GM18520 (cell line): Measurements from ENCODE around the gene UBE3B.
"Not testable (repeated sequence)": the region's sequence is repeated elsewhere in the genome, so short reads cannot be mapped to it uniquely, and the experiment has no call there.

ENCODE experiments used
- ATAC-seq: cut with Tn5 transposase; IDR thresholded peaks from one replicate; pipeline ENCODE4 v1.9.1; 2021; ENCODE audit not compliant: unreplicated experiment

The UBE3B gene

DNA sequence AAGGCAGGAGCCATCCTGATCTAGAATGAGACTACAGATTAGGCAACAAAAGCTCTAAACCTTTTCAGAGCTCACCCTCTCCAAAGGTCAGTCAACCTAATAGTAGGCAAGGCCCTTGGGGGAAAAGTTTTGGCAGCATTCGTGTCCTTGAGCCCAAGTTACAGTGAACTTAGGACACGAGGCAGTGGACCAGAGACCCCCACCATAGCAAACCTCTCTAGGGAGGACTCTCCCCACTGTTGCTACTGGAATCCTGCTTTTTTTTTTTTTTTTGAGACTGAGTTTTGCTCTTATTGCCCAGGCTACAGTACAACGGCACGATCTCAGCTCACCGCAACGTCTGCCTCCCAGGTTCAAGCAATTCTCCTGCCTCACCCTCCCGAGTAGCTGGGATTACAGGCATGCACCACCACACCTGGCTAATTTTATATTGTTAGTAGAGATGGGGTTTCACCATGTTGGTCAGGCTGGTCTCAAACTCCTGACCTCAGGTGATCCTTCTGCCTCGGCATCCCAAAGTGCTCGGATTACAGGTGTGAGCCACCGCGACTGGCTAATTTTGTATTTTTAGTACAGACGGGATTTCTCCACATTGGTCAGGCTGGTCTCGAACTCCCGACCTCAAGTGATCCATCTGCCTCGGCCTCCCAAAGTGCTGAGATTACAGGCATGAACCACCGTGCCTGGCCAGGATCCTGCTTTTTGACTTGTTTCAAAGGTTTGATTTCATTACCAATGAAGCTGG lies 3.7 kb upstream of the UBE3B start:
- ATAC-seq = not testable (repeated sequence)

DNA sequence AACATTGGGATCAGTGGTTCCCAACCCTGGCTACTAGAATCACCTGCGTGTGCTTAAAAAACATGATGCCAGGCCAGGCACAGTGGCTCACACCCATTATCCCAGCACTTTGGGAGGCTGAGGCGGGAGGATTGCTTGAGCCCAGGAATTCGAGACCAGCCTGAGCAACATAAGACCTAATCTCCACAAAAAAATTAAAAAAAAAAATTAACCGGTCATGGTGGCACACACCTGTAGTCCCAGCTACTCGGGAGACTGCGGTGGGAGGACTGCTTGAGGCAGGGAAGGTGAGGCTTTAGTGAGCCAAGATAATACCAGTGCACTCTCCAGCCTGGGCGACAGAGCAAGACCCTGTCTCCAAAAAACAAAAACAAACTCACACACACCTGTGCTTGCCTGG lies 2.3 kb upstream of the UBE3B start:
- ATAC-seq = no peak

DNA sequence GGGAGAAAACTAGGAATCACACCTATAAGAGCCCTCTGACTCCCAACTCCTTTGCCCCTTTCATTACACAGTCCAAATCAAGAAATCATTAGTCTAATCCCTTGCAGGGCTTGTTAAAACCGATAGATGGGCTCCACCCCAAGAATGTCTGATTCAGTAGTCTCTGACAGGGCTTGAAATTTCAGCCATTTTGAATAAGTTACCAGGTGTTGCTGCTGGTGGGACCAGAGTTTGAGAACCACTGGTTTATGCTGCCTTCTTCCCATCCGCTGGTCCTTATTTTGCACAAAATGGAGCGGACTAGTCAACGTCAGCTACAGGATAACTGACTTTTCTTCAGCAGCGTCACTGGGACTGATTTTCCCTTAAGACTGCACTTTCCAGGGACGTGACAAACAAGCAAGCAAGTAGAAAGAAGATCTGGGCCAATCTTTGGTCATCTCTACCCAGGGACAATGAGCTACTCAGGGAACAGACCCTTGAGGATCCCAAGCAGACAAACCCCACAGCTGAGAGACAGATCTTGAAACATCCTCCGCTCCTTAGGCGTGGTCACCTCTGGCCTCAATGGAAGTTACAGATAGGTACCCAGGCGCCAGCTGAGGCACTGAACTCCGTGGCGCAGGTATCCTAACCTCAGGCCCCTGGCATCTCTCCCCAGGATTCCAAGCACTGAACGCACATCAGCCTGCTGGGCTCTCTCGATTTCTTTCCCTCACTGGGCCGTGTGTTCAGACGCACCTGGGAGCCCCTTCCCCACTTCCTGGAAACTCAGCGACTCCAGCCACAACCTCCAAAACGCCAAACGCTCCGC lies 1.2 kb upstream of the UBE3B start:
- ATAC-seq = no peak

DNA sequence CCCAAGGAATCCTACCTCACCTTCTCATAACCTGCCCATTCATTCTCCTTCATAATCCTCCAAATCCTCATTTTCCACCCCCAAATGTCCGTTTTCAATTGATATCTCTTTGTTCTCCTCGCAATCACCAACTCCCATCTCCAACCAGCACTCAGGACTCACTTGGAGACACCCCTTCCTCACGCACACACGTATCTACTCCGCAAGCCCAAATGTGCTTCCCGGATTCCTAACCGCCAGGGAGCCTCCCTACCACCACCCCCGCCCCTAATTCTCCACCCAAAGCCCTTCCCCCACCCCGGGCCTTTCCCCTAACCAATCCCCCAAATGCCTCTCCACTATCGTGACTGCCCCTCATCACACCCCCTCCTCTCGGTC lies 638 bp upstream of the UBE3B start:
- no peak for ATAC-seq

DNA sequence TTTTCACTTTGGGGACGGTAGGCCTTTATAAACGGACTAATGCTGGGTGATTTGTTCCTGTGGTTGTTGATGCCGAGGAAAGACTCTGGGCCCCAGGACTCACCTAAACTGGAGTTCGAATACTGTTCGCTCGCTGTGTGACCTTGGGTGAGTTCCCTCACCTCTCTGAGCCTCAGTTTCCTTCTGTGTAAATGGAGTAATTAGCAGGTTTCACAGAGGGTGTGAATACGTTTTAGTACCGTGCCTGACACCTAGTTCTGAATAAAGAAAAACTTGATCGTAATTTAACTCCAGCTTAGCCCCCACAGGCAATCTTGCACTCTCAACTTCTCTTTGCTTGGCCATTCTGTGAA lies 505 bp downstream of the UBE3B start:
- no peak for ATAC-seq

DNA sequence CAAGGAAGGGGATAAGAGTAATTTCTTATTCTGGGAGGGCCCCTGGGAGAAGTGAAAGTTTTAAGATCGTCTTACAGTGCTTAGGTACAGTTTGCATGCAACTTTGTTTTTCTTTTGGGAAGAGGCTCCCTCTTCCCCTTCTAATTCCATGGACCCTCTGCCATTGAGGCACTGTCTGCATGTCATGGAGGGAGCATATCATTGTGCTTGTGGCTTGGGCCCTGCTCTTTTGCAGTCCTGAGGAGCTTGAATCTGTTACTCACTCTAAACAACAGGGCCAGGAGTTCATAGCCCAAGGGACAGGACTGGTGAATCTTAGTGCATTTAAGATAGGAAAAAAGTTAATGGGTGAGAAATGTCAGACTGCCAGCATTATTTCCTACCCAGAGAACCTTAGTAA lies 2.3 kb downstream of the UBE3B start:
- ATAC-seq = no peak

DNA sequence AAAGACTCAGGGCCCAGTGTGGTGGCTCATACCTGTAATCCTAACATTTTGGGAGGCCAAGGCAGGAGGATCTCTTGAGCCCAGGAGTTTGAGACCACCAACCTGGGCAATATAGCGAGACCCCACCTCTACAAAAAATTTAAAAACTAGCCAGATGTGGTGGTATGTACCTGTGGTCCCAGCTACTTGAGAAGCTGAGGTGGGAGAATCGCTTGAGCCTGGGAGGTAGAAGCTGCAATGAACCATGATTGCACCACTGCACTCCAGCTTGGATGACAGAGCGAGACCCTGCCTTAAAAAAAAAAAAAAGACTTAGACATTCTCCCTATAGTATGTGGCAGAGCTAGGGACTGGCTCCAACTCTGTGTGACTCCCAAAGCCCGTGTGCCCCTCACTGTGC lies 2.9 kb downstream of the UBE3B start:
- no peak for ATAC-seq

DNA sequence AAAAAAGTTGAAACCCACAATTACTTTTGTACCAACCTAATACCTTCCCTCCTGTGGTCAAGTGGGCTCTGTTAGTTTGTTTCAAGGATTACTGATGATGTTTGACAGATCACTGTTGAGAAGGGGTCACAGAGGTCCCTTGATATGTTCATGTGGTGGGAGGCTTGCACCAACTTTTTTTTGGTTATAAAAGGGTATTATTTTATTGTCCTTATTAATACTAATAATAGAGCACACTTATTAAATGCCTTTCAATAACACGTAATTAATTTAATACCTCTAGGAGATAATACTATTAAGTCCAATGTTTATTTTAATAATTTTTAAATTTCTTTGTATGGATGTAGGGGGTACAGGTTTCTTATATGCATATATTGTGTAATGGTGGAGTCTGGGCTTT lies 4.4 kb downstream of the UBE3B start:
- no peak for ATAC-seq

DNA sequence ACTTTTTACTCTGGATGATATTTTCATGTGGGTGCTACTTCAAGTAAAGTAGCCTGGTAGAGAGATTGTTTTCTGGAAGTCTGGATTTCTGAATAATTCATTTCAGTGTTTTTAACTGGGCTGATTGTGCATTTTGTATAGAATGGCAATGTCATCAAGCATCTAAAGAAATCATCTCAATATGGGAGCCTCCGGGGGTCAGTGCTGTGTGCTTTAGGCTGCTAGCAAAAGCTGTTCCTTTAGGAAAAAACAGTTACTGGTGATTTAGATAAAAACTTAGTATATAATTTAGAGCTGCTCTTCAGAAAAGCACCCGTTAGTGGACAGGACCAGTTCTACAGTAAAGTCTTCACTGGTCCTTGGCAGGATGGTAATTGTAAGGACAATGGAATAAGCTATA lies 5.1 kb downstream of the UBE3B start:
- ATAC-seq = no peak

DNA sequence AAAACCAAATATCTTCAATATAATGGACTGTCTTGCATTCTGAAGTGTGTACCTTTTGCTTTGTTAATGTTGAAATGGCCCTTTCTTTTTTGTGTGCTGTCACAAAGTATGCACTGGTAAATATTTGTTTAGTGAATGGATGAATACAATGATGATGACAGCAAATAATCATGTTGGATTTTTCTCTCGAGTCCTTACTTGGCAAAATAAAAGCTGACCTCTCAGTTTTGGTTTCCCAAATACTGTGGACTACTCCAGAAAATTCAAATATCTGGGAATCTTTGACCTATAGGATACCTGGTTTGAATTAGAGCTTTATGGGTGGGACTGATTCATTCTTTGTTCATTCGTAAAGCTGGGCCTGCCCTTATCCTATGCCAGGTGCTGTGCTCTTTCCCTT lies 5.5 kb downstream of the UBE3B start:
- ATAC-seq = no peak

DNA sequence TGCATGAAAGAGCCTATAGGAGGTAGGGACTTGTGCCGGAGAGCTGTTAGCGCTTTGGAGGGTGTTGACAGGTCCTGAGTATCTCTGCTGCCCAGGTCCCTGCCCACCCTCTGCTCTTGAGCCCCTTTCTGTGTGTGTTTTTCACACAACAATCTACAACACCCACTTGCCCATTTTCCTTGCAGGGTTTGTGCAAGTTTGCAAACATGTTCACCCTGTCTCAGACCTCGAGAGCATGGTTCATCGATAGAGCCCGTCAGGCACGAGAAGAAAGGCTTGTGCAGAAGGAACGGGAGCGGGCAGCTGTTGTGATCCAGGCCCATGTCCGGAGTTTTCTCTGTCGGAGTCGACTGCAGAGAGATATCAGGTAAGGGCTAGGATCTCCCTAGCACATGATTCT lies 5.9 kb downstream of the UBE3B start:
- ATAC-seq = no peak

DNA sequence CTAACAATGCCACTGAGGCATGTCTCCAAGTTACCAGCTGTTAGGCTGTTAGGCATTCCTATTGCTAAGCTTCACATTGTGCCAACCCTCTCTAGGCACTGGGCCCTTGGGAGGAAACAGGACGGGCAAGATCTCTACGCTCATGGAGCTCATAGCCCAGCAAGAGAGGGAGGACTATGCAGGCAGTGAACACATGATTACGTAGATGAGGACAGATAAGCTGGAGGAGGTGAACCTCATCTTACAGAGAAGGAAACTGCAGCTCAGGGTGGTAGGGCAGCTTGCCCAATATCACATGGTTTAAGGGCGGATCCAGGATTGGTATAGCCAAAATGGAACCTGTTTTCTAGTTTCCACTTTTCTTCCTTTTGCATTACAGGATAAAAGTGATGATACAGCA lies 7.8 kb downstream of the UBE3B start:
- ATAC-seq = no peak

DNA sequence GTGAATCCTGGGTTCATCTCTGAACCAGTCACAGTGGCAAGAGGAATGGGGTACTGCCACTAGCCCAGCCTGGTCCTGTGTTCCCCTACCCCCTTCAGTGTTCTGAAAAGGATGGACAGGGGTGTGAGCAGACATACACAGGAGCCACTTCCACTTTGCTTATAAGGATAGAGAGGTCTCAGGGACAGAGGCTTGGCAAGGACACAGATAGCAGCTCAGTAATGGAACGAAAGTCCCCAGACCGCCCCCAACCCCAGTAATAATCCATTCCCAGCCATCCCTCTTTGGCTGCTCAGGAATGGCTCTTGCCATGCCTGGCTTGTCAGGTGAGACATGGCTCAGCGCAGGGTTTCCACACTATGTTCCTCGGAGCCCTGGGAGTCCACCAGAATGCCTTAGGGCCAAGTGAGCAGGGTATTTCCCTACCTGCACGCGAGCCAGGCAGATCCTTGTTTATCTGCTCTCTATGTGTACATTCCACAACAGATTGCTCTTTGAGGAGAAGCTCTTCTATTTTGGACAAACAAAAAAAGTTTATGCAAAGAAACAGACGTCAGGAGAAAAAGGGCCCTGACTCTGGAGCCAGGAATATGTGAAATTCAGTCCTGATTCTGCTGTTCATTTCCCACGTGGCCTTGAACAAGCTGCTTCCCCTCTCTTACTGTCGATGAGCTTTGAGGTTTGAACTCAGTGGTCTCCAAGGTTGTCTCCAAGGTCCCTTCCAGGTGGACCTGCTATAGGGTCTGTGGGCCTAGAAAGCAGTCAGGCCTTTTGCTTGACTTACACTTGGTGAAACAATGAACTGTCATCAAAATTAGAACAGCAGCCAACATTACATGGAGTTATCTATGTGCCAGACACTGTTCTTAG lies 10.0 kb downstream of the UBE3B start:
- ATAC-seq = no peak

DNA sequence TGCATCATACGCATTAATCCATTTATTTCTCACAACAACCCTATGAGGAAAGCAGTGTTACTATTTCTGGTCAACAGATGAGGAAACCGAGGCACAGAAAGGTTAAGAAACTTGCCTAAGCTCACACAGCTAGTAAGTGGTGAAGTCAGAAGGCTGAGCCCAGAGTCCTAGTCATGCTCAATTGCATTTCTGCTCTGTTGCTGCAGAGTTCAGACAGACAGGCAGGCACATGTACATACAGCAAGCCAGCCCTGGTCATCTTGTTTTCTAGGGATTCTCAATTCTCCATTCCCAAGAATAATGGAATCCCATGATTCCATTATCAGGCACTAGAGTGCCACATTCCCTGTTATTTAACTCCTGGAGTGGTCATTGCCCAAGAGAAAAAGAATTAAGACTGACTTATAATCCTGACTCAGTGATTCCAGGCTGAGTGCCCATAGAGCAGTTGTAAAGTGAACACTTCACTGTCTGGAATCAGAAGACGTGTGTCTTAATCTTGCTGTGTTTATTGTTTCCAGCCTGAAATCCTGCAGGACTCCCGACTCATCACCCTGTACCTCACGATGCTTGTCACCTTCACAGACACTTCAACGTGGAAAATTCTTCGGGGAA lies 10.7 kb downstream of the UBE3B start:
- ATAC-seq = no peak

DNA sequence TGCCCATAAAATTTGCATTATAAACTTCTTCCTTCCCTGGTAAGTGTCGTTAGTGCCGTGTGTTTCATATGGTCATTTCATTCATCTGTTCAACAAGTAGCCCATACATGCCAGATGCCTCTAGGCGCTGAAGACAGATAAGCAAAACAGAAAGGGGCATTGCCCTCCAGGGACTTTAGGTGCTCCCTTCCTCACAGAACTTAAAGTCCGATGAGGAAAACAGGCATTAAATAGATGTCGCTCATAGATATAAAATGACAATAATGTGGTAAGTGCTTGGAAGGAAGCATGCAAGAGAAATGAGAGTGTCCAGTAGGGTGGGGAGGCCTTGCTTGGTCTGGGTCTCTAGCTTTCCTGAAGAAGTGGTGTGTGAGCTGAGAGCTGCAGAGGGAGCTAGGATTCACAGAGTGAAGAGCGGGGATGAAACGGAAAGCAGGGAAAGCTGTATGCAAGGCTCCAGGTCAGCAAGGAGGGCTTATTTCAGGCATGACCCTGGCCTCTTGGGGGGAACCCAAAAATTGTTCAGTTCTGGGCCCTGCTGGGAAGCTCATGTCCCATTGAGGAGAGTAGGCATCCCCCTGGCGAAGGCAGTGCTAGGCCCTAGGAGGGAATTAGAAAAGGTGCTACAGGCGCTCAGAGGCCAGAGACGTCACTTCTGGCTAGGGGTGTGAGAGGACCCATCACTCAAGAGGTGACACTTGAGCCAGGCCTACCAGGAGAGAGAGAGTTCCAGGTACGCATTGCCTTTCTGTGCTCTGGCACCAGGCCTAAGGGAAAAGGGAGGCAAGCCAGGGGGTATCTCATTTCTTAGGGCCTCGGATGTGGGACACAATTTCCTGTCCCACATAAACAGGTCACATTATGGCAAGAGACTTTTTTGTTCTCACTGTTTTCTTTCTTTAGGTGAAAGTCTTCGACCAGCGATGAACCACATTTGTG lies 11.9 kb downstream of the UBE3B start:
- no peak for ATAC-seq

DNA sequence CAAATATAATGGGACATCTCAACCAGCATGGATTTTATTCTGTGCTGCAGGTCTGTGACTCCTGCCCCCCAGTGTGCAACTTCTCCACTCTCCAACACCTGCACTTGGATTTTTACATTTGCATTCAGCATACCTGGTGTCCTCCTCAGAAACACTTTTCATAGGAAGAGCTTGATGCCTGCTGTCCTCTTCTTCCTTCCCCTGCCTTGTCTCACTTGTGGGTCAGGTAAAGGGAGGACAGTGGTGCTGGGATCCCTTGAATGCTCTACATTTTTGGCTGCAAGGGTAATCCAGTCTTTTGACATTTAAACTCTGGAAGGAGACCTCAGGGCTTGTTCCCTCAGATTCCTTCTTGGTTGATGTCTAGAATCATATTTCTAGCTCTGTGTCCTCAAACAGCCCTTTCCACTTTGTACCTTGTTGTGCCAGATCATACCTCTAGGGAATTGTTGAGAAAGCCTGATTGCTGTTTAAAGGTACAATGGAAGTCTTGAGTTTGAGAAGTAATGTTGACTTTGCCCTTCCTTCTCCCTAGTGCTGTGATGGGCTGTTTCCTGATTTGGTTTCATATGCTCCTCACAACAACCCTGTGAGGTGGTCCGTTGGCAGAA lies 12.6 kb downstream of the UBE3B start:
- ATAC-seq = no peak

DNA sequence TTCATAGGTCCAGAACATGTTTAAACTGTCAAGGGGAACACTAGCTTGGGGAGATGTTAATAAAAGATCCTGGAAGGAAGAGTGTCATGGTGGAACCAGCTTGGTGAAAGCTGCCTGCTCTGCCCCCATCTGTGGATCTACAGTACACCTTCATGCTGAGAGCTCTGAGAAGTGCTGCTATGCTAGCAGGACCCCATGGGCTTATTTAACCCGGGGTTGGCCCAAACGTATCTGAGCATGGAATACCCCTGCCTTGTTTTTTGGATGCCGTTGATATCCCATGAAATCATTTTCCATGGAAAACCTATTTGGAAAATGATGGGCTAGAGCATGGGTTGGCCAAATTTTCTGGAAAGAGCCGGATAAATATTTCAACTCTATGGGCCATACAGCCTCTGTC lies 14.2 kb downstream of the UBE3B start:
- ATAC-seq = no peak

DNA sequence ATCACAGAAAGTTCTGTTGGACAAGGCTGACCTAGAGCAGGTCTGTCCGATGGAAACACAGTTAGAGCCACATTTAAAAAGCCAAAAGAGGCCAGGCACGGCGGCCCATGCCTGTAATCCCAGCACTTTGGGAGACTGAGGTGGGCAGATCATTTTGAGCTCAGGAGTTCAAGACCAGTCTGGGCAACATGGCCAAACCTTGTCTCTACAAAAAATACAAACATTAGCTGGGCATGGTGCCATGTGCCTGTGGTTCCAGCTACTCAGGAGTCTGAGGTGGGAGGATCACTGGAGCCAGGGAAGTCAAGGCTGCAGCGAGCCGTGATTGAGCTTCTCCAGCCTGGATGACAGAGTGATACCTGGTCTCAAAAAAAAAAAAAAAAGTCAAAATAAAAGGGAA lies 14.9 kb downstream of the UBE3B start:
- ATAC-seq = no peak

DNA sequence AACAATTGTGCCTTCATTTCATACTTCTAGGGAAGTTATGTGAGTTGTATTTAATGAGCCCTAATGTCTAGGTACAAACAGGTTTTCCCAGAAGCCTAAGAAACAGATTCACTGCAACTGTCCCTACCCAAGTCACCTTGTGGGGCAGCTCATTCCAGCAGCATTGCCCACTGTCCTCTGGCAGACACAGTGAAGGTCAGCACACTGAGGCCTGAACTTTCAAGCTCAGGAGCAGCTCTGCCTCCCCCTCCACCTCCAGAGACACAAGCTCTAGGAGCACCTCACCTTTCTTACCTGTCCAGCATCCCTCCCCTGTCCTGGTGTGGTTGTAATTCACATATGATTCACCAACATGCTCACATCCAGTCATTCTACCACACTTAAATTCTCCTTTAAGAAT lies 15.7 kb downstream of the UBE3B start:
- no peak for ATAC-seq

DNA sequence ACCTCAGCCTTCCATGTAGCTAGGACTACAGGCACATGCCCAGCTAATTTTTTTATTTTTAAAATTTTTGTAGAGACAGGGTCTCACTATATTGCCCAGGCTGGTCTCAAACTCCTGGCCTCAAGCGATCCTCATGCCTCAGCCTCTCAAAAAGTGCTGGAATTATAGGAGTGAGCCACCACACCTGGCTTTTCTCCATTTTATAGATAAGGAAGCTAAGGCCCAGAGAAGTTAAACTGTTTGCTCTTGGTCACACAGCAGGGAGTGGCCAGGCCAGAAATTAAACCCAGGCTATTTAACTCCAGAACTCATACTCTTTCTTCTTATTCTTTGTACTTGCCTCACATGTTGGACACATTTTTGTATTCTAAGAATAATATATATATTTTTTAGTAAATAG lies 16.5 kb downstream of the UBE3B start:
- ATAC-seq = no peak
